Fibroblast of the aortic adventitia (primary cell): ENCODE measurements around the gene SORCS1. TPM values are rescaled to one million over a fixed set of nuclear protein-coding genes. Genes with fewer than 3 reads are reported as not detected.

Experiments used
- DNase-seq: peaks from one replicate; pipeline ENCODE4 v3.0.0-alpha.2; 2010; ENCODE audit warnings: low read depth
- H3K4me3 ChIP-seq: 2 replicates; pipeline ENCODE4 v1.5.1; 2011; ENCODE audit warnings: low read depth, mild to moderate bottlenecking, control low read depth, low read length, moderate library complexity
- CTCF ChIP-seq: IDR thresholded peaks from 2 replicates; pipeline ENCODE4 v1.5.1; 2011; ENCODE audit warnings: mild to moderate bottlenecking, low read length, control low read depth, inconsistent platforms; ENCODE audit not compliant: insufficient read depth
- total RNA-seq: library from RNA; depleted of rRNA; stranded (reverse); fragments of >200 nt; gene quantifications from 2 replicates; pipeline ENCODE4 v1.2.3, GENCODE V29; 2012; ENCODE audit warnings: low replicate concordance

The SORCS1 gene
- total RNA-seq, 1 donor = not detected

- TF ChIP-seq CTCF = no peak
- DNase-seq = no peak
- no peak overlapping the region for H3K4me3 ChIP-seq
These were observed 338.7 kb downstream of the SORCS1 start for GRCh38 chr10:106825576-106826364.

GRCh38 chr10:106820579-106820978 lies 343.9 kb downstream of the SORCS1 start:
- TF ChIP-seq CTCF = no peak
- no peak overlapping the region for H3K4me3 ChIP-seq
- DNase-seq = no peak

GRCh38 chr10:106819490-106819889 lies 345.0 kb downstream of the SORCS1 start:
- no peak overlapping the region for H3K4me3 ChIP-seq
- no peak for TF ChIP-seq CTCF
- DNase-seq = no peak

- TF ChIP-seq CTCF = no peak
- DNase-seq = no peak
- H3K4me3 ChIP-seq = no peak overlapping the region
These were observed 348.0 kb downstream of the SORCS1 start for GRCh38 chr10:106816318-106817085.

GRCh38 chr10:106815427-106816043 lies 349.0 kb downstream of the SORCS1 start:
- H3K4me3 ChIP-seq = no peak overlapping the region
- no peak for DNase-seq
- no peak for TF ChIP-seq CTCF

GRCh38 chr10:106804992-106805582 lies 359.4 kb downstream of the SORCS1 start:
- TF ChIP-seq CTCF = no peak
- H3K4me3 ChIP-seq = no peak overlapping the region
- no peak for DNase-seq
